HepG2 (cell line): ENCODE results near the gene ISG20. TPM values are rescaled to one million over a fixed set of nuclear protein-coding genes. Genes with fewer than 3 reads are reported as not detected.

Experiments used
- DMAP1 ChIP-seq: IDR thresholded peaks from 2 replicates; pipeline ENCODE4 v1.6.1; 2016
- GATAD1 ChIP-seq: IDR thresholded peaks from 2 replicates; pipeline ENCODE4 v1.6.1; 2016; ENCODE audit warnings: missing genetic modification reagents, missing compliant biosample characterization
- HOXA5 ChIP-seq: sonication (generic); formaldehyde crosslinking; IDR thresholded peaks from 2 replicates; pipeline ENCODE4 v1.4.0; 2020; ENCODE audit warnings: missing genetic modification reagents
- KLF13 ChIP-seq: sonication (generic); formaldehyde crosslinking; IDR thresholded peaks from 2 replicates; pipeline ENCODE4 v1.4.0; 2020; ENCODE audit warnings: mild to moderate bottlenecking, missing genetic modification reagents
- MIER2 ChIP-seq: IDR thresholded peaks from 2 replicates; pipeline ENCODE4 v1.6.1; 2016; ENCODE audit warnings: missing biosample characterization, missing genetic modification reagents
- MNT ChIP-seq: fragments of 450-650 bp; IDR thresholded peaks from 2 replicates; pipeline ENCODE4 v1.6.1; 2016
- MXI1 ChIP-seq: IDR thresholded peaks from 3 replicates; pipeline ENCODE4 v1.6.1; 2012; ENCODE audit warnings: low read depth, low read length, inconsistent platforms, borderline replicate concordance
- PRPF4 ChIP-seq: fragments of 200-400 bp; formaldehyde crosslinking; IDR thresholded peaks from 2 replicates; pipeline ENCODE4 v1.6.1; 2016; ENCODE audit warnings: low read length, low read depth; ENCODE audit not compliant: poor library complexity, severe bottlenecking
- SMAD3 ChIP-seq: sonication (generic); formaldehyde crosslinking; IDR thresholded peaks from 2 replicates; pipeline ENCODE4 v1.4.0; 2020; ENCODE audit warnings: missing genetic modification reagents
- STAT6 ChIP-seq: sonication (generic); formaldehyde crosslinking; IDR thresholded peaks from 2 replicates; pipeline ENCODE4 v1.4.0; 2020; ENCODE audit warnings: missing genetic modification reagents, mild to moderate bottlenecking, borderline replicate concordance
- TEAD3 ChIP-seq: optimal IDR thresholded peaks from 2 replicates; pipeline ENCODE3; 2016; ENCODE audit warnings: borderline replicate concordance
- ZBTB20 ChIP-seq: sonication (generic); formaldehyde crosslinking; IDR thresholded peaks from 2 replicates; pipeline ENCODE4 v1.8.1; 2023; ENCODE audit warnings: missing genetic modification reagents, low read depth, mild to moderate bottlenecking, borderline replicate concordance
- ZBTB43 ChIP-seq: sonication (generic); formaldehyde crosslinking; conservative IDR thresholded peaks from 2 replicates; pipeline ENCODE4 v1.4.0; 2020; ENCODE audit warnings: missing genetic modification reagents
- ZFP41 ChIP-seq: sonication (generic); formaldehyde crosslinking; IDR thresholded peaks from 2 replicates; pipeline ENCODE4 v1.4.0; 2020; ENCODE audit warnings: mild to moderate bottlenecking, missing genetic modification reagents, borderline replicate concordance
- ZFP90 ChIP-seq: sonication (generic); formaldehyde crosslinking; IDR thresholded peaks from 2 replicates; pipeline ENCODE4 v1.8.0; 2022; ENCODE audit warnings: missing genetic modification reagents, mild to moderate bottlenecking, inconsistent platforms, borderline replicate concordance
- ZHX2 ChIP-seq, 2 experiments: sonication (generic) in 1 of 2; formaldehyde crosslinking in 1 of 2; IDR thresholded peaks; 2 replicates each; pipeline versions ENCODE4 v1.6.1 to v1.9.0; 2014 to 2022; ENCODE audit warnings: antibody characterized with exemption in 1 of 2, borderline replicate concordance in 1 of 2, inconsistent platforms in 1 of 2, low read depth in 1 of 2, missing genetic modification reagents in 1 of 2
- ZNF180 ChIP-seq: sonication (generic); formaldehyde crosslinking; IDR thresholded peaks from 2 replicates; pipeline ENCODE4 v1.4.0; 2020; ENCODE audit warnings: low read depth, missing genetic modification reagents, borderline replicate concordance
- polyA plus RNA-seq, 8 experiments: library from polyadenylated mRNA; depleted of rRNA in 3 of 8; stranded (reverse) in 7 of 8; unstranded in 1 of 8; fragments of >200 nt; fragmentation: Illumina TruSeq in 4 of 8; extraction: Trizol in 4 of 8; gene quantifications; 2 replicates each; pipeline versions ENCODE4 v1.2.1 to v1.2.3, GENCODE V29; 2011 to 2016; ENCODE audit warnings: low read depth in 4 of 8, missing spikeins in 1 of 8, mixed read lengths in 1 of 8; ENCODE audit not compliant: insufficient read depth in 1 of 8
- total RNA-seq, 5 experiments: library from RNA; depleted of rRNA; stranded (reverse); fragments of >200 nt; fragmentation: Illumina TruSeq; extraction: Trizol; gene quantifications; 2 replicates each; pipeline ENCODE4 v1.2.3, GENCODE V29; 2016; ENCODE audit warnings: low read depth in 1 of 5

The ISG20 gene
- total and polyA plus RNA-seq, 2 of the 13 experiments (the other 11 are each of a cell fraction or from before 2014, with no cell fraction given) = 6.3 to 31.5 TPM

- TF ChIP-seq TEAD3 (CRISPR knock-in tag) (peak; percentile 32), MNT (peak; percentile 96), KLF13 (no peak), PRPF4 (no peak), ZHX2 (IDR thresholded peaks at IDR 0.05; ENCODE audit: low read depth) (no peak), ZHX2 (CRISPR knock-in tag; IDR thresholded peaks at IDR 0.05; ENCODE audit: borderline replicate concordance) (peak; percentile 67; the same call in 1 of the 2 replicates), ZBTB20 (peak; percentile 21; the same call in 1 of the 2 replicates), DMAP1 (CRISPR knock-in tag) (peak; percentile 99), GATAD1 (CRISPR knock-in tag) (no peak; the same call in none of the 2 replicates), MIER2 (CRISPR knock-in tag) (no peak), STAT6 (no peak), ZNF180 (CRISPR knock-in tag) (0 out of 2 replicates have a peak, but pooled peaks have one; percentile 26), ZFP90 (CRISPR knock-in tag) (peak; percentile 47; the same call in 1 of the 2 replicates), ZFP41 (CRISPR knock-in tag) (peak; percentile 88; the same call in 1 of the 2 replicates), SMAD3 (CRISPR knock-in tag) (no peak), ZBTB43 (CRISPR knock-in tag) (peak; percentile 93), HOXA5 (CRISPR knock-in tag) (0 out of 2 replicates have a peak, but pooled peaks have one; percentile 54), MXI1 (peak; percentile 99)
Observed at GRCh38 chr15:88620995-88621772, 17.6 kb upstream of the ISG20 start, which contains the start of gene AEN (continued).
